HUES64 (cell line): ENCODE data around the gene CCDC149.

ENCODE experiments used
- H3K27ac ChIP-seq: 2 replicates; pipeline ENCODE4 v1.7.0; 2013; ENCODE audit warnings: low read depth, low read length, inconsistent platforms
- H3K27me3 ChIP-seq: 2 replicates; pipeline ENCODE4 v1.6.1; 2013; ENCODE audit warnings: mild to moderate bottlenecking, low read length; ENCODE audit not compliant: insufficient read depth
- H3K36me3 ChIP-seq: 2 replicates; pipeline ENCODE4 v1.6.1; 2013; ENCODE audit warnings: mild to moderate bottlenecking, low read length; ENCODE audit not compliant: insufficient read depth
- H3K4me1 ChIP-seq: 2 replicates; pipeline ENCODE4 v1.6.1; 2013; ENCODE audit warnings: mild to moderate bottlenecking, low read length, moderate library complexity; ENCODE audit not compliant: insufficient read depth
- H3K4me3 ChIP-seq: 2 replicates; pipeline ENCODE4 v1.5.1; 2013; ENCODE audit warnings: mild to moderate bottlenecking, low read length, moderate library complexity
- H3K9ac ChIP-seq: 2 replicates; pipeline ENCODE4 v1.6.1; 2013; ENCODE audit warnings: mild to moderate bottlenecking, low read depth, low read length
- H3K9me3 ChIP-seq: 2 replicates; pipeline ENCODE4 v1.6.1; 2013; ENCODE audit warnings: low read depth, low read length; ENCODE audit not compliant: insufficient read depth
- WGBS: fragments of 150-250, 120-280 bp; methylation state at CpG from one replicate; pipeline ENCODE4 v1.1.7; 2013; ENCODE audit warnings: missing lambda C conversion rate; 5-methylcytosine and 5-hydroxymethylcytosine counted together

Gene CCDC149

GRCh38 chr4:24774452-24774851, 138.4 kb downstream of the CCDC149 start:
- H3K9me3 ChIP-seq, result no peaks in the 10 kb centered on the region
- 85% methylated on average over 1 of the region's 2 CpGs for WGBS
- no peak overlapping the region for H3K27ac ChIP-seq
- no peaks in the 10 kb centered on the region for H3K36me3 ChIP-seq
- no peaks in the 10 kb centered on the region for H3K27me3 ChIP-seq
- peaks cover 3% of the 10 kb centered on the region; the same call in 1 of the 2 replicates for H3K4me1 ChIP-seq
- no peak overlapping the region for H3K9ac ChIP-seq
- no peak overlapping the region for H3K4me3 ChIP-seq

- 95% methylated on average over 5 of the region's 6 CpGs for WGBS
- Histone ChIP-seq H3K36me3 (no peaks in the 10 kb centered on the region), H3K27me3 (no peaks in the 10 kb centered on the region), H3K9me3 (no peaks in the 10 kb centered on the region), H3K4me1 (peaks cover 3% of the 10 kb centered on the region; the same call in 1 of the 2 replicates), H3K9ac (no peak overlapping the region), H3K4me3 (no peak overlapping the region), H3K27ac (no peak overlapping the region)
Observed at GRCh38 chr4:24772952-24773351, 139.9 kb downstream of the CCDC149 start.

- no peak overlapping the region for H3K27ac ChIP-seq
- H3K27me3 ChIP-seq, result no peaks in the 10 kb centered on the region
- WGBS, result 84% methylated on average over 5 of the region's 5 CpGs
Observed at GRCh38 chr4:24772061-24772705, 140.7 kb downstream of the CCDC149 start.

GRCh38 chr4:24771241-24771640, 141.6 kb downstream of the CCDC149 start:
- no peak overlapping the region for H3K9ac ChIP-seq
- no peaks in the 10 kb centered on the region for H3K36me3 ChIP-seq
- H3K27ac ChIP-seq, result no peak overlapping the region
- no peak overlapping the region for H3K4me3 ChIP-seq
- 95% methylated on average over 4 of the region's 4 CpGs for WGBS
- H3K9me3 ChIP-seq, result no peaks in the 10 kb centered on the region
- peaks cover 3% of the 10 kb centered on the region; the same call in 1 of the 2 replicates for H3K4me1 ChIP-seq
- no peaks in the 10 kb centered on the region for H3K27me3 ChIP-seq

More at GRCh38 chr4:24772061-24772705, 140.7 kb downstream of the CCDC149 start:
- H3K4me1 ChIP-seq, result peaks cover 3% of the 10 kb centered on the region; the same call in 1 of the 2 replicates
- no peaks in the 10 kb centered on the region for H3K9me3 ChIP-seq
- no peak overlapping the region for H3K9ac ChIP-seq
- no peaks in the 10 kb centered on the region for H3K36me3 ChIP-seq
- H3K4me3 ChIP-seq, result no peak overlapping the region

GRCh38 chr4:24770667-24771066, 142.2 kb downstream of the CCDC149 start:
- Histone ChIP-seq H3K9me3 (no peaks in the 10 kb centered on the region), H3K36me3 (no peaks in the 10 kb centered on the region), H3K27ac (no peak overlapping the region), H3K27me3 (no peaks in the 10 kb centered on the region), H3K4me1 (peaks cover 3% of the 10 kb centered on the region; the same call in 1 of the 2 replicates), H3K4me3 (no peak overlapping the region), H3K9ac (no peak overlapping the region)
- 94% methylated on average over 4 of the region's 4 CpGs for WGBS

- peaks cover 3% of the 10 kb centered on the region; the same call in 1 of the 2 replicates for H3K4me1 ChIP-seq
- no peak overlapping the region for H3K4me3 ChIP-seq
- H3K9me3 ChIP-seq, result no peaks in the 10 kb centered on the region
- H3K9ac ChIP-seq, result no peak overlapping the region
- WGBS, result 80% methylated on average over 3 of the region's 3 CpGs
- H3K36me3 ChIP-seq, result no peaks in the 10 kb centered on the region
- no peaks in the 10 kb centered on the region for H3K27me3 ChIP-seq
- H3K27ac ChIP-seq, result no peak overlapping the region
Observed at GRCh38 chr4:24770032-24770584, 142.7 kb downstream of the CCDC149 start.

- Histone ChIP-seq H3K4me3 (no peak overlapping the region), H3K27me3 (no peaks in the 10 kb centered on the region), H3K27ac (no peak overlapping the region), H3K36me3 (no peaks in the 10 kb centered on the region), H3K9me3 (no peaks in the 10 kb centered on the region), H3K9ac (no peak overlapping the region), H3K4me1 (peaks cover 3% of the 10 kb centered on the region; the same call in 1 of the 2 replicates)
- WGBS, result 81% methylated on average over 2 of the region's 2 CpGs
Observed at GRCh38 chr4:24769571-24769970, 143.3 kb downstream of the CCDC149 start.

GRCh38 chr4:24768604-24769003, 144.2 kb downstream of the CCDC149 start:
- Histone ChIP-seq H3K27me3 (no peaks in the 10 kb centered on the region), H3K27ac (no peak overlapping the region), H3K4me3 (no peak overlapping the region), H3K4me1 (peaks cover 3% of the 10 kb centered on the region; the same call in 1 of the 2 replicates), H3K9ac (no peak overlapping the region), H3K36me3 (no peaks in the 10 kb centered on the region), H3K9me3 (no peaks in the 10 kb centered on the region)

GRCh38 chr4:24768006-24768405, 144.8 kb downstream of the CCDC149 start:
- Histone ChIP-seq H3K9ac (no peak overlapping the region), H3K27ac (no peak overlapping the region)

GRCh38 chr4:24765376-24765988, 147.4 kb downstream of the CCDC149 start:
- H3K9ac ChIP-seq, result no peak overlapping the region
- no peaks in the 10 kb centered on the region for H3K27me3 ChIP-seq
- H3K4me3 ChIP-seq, result no peak overlapping the region
- no peak overlapping the region for H3K27ac ChIP-seq
- H3K36me3 ChIP-seq, result no peaks in the 10 kb centered on the region
- peaks cover 3% of the 10 kb centered on the region; the same call in 1 of the 2 replicates for H3K4me1 ChIP-seq
- WGBS, result 91% methylated on average over 4 of the region's 4 CpGs
- no peaks in the 10 kb centered on the region for H3K9me3 ChIP-seq

More at GRCh38 chr4:24768006-24768405, 144.8 kb downstream of the CCDC149 start:
- Histone ChIP-seq H3K36me3 (no peaks in the 10 kb centered on the region), H3K4me3 (no peak overlapping the region), H3K9me3 (no peaks in the 10 kb centered on the region), H3K27me3 (no peaks in the 10 kb centered on the region), H3K4me1 (peaks cover 3% of the 10 kb centered on the region; the same call in 1 of the 2 replicates)
- 90% methylated on average over 5 of the region's 5 CpGs for WGBS

- 88% methylated on average over 3 of the region's 3 CpGs for WGBS
- Histone ChIP-seq H3K9me3 (no peaks in the 10 kb centered on the region), H3K4me3 (no peak overlapping the region), H3K9ac (no peak overlapping the region), H3K4me1 (no peaks in the 10 kb centered on the region), H3K27ac (no peak overlapping the region), H3K27me3 (no peaks in the 10 kb centered on the region), H3K36me3 (no peaks in the 10 kb centered on the region)
Observed at GRCh38 chr4:24764345-24764744, 148.5 kb downstream of the CCDC149 start.
